SH-SY5Y (cell line): Measurements from ENCODE around the gene FGF1.

Experiments used
- GATA2 ChIP-seq: IDR thresholded peaks from 2 replicates; pipeline ENCODE4 v1.6.1; 2011; ENCODE audit warnings: mild to moderate bottlenecking, low read depth, low read length
- GATA3 ChIP-seq: IDR thresholded peaks from 2 replicates; pipeline ENCODE4 v1.6.1; 2011; ENCODE audit warnings: low read depth, mild to moderate bottlenecking, low read length, moderate library complexity

- TF ChIP-seq GATA2 (no peak), GATA3 (no peak)
These were observed 72.6 kb downstream of the FGF1 start for GRCh38 chr5:142613271-142613671.
